HEK293T (cell line): ENCODE results near the gene PTPN3.

Source experiments
- BHLHE40 ChIP-seq: fragments of 450-650 bp; IDR thresholded peaks from 2 replicates; pipeline ENCODE4 v1.6.1; 2016; ENCODE audit warnings: mild to moderate bottlenecking, moderate library complexity, borderline replicate concordance
- CTBP1 ChIP-seq: fragments of 450-650 bp; IDR thresholded peaks from 2 replicates; pipeline ENCODE4 v1.6.1; 2016; ENCODE audit warnings: borderline replicate concordance
- FOXA1 ChIP-seq: fragments of 450-650 bp; IDR thresholded peaks from 2 replicates; pipeline ENCODE4 v1.6.1; 2016; ENCODE audit warnings: mild to moderate bottlenecking
- FOXK2 ChIP-seq: fragments of 450-650 bp; IDR thresholded peaks from 2 replicates; pipeline ENCODE4 v1.6.1; 2016; ENCODE audit warnings: mild to moderate bottlenecking
- FOXM1 ChIP-seq: fragments of 450-650 bp; IDR thresholded peaks from 2 replicates; pipeline ENCODE4 v1.6.1; 2017; ENCODE audit warnings: mild to moderate bottlenecking, borderline replicate concordance
- HDGF ChIP-seq: fragments of 450-650 bp; IDR thresholded peaks from 2 replicates; pipeline ENCODE4 v1.6.1; 2017; ENCODE audit warnings: antibody characterized with exemption, borderline replicate concordance
- NFRKB ChIP-seq: fragments of 450-650 bp; IDR thresholded peaks from 2 replicates; pipeline ENCODE4 v1.6.1; 2016; ENCODE audit warnings: mild to moderate bottlenecking, moderate library complexity
- SP1 ChIP-seq: fragments of 450-650 bp; IDR thresholded peaks from 2 replicates; pipeline ENCODE4 v1.6.1; 2017
- SUZ12 ChIP-seq: fragments of 450-650 bp; IDR thresholded peaks from 2 replicates; pipeline ENCODE4 v1.6.1; 2016; ENCODE audit warnings: mild to moderate bottlenecking
- TARDBP ChIP-seq: fragments of 450-650 bp; IDR thresholded peaks from 2 replicates; pipeline ENCODE4 v1.6.1; 2016
- ZNF384 ChIP-seq: fragments of 450-650 bp; IDR thresholded peaks from 2 replicates; pipeline ENCODE4 v1.6.1; 2016

DNA sequence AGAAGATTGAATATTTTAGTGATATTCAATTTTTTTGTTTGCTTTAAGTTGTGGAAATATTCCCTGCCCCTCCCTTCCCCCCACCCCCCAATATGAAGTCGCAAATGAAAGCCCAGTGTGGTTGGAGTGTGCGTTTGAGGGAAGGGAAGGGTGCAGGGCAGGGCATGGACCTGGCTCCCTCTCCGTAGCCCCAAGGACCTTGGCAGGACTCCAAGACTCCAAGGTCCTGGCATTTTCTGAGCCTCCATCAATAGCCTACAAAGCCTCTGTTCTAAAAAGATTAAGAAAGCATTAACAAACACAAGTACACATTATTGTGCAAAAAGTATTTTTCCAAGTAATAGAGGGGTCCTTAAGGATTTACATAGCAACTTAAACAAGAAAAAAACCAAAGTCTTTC, 38.8 kb upstream of the PTPN3 start:
- no peak for TF ChIP-seq FOXK2
- no peak for TF ChIP-seq BHLHE40
- TF ChIP-seq FOXM1 = no peak
- no peak for TF ChIP-seq HDGF
- TF ChIP-seq ZNF384 = no peak
- TF ChIP-seq TARDBP = no peak
- TF ChIP-seq FOXA1 = no peak
- TF ChIP-seq SP1 = no peak
- no peak for TF ChIP-seq CTBP1
- no peak for TF ChIP-seq SUZ12
- TF ChIP-seq NFRKB = no peak
